HepG2 (cell line): ENCODE data around the gene MT1G. TPM values are rescaled to one million over a fixed set of nuclear protein-coding genes. Genes with fewer than 3 reads are reported as not detected.
A peak's percentile ranks its signal among the peaks of the same experiment; 100 is the strongest.

ENCODE experiments used
- CENPX ChIP-seq: sonication (generic); formaldehyde crosslinking; IDR thresholded peaks from 2 replicates; pipeline ENCODE4 v1.9.0; 2021; ENCODE audit warnings: mild to moderate bottlenecking, missing genetic modification reagents, moderate library complexity
- JUNB ChIP-seq: sonication (generic); formaldehyde crosslinking; IDR thresholded peaks from 2 replicates; pipeline ENCODE4 v1.8.0; 2022; ENCODE audit warnings: missing genetic modification reagents, mild to moderate bottlenecking, borderline replicate concordance
- NR1H2 ChIP-seq: sonication (generic); formaldehyde crosslinking; IDR thresholded peaks from 2 replicates; pipeline ENCODE4 v1.8.1; 2022; ENCODE audit warnings: low read depth, missing genetic modification reagents, borderline replicate concordance
- NR2F6 ChIP-seq, 2 experiments: IDR thresholded peaks; 2 replicates each; pipeline ENCODE4 v1.6.1; 2016; ENCODE audit warnings: antibody characterized with exemption in 1 of 2, mild to moderate bottlenecking in 1 of 2
- PLSCR1 ChIP-seq: sonication (generic); formaldehyde crosslinking; IDR thresholded peaks from 2 replicates; pipeline ENCODE4 v1.5.0; 2020; ENCODE audit warnings: missing genetic modification reagents, mild to moderate bottlenecking, borderline replicate concordance
- SP4 ChIP-seq: sonication (generic); formaldehyde crosslinking; IDR thresholded peaks from 2 replicates; pipeline ENCODE4 v1.8.1; 2023; ENCODE audit warnings: mild to moderate bottlenecking, missing genetic modification reagents
- ZNF234 ChIP-seq: sonication (generic); formaldehyde crosslinking; conservative IDR thresholded peaks from 2 replicates; pipeline ENCODE4 v1.5.1; 2020; ENCODE audit warnings: mild to moderate bottlenecking, missing genetic modification reagents
- ZNF235 ChIP-seq: sonication (generic); formaldehyde crosslinking; IDR thresholded peaks from 2 replicates; pipeline ENCODE4 v1.8.1; 2023; ENCODE audit warnings: mild to moderate bottlenecking, missing genetic modification reagents, borderline replicate concordance
- ZNF264 ChIP-seq: sonication (generic); formaldehyde crosslinking; IDR thresholded peaks from 2 replicates; pipeline ENCODE4 v1.4.0; 2020; ENCODE audit warnings: missing genetic modification reagents
- ZNF350 ChIP-seq: sonication (generic); formaldehyde crosslinking; IDR thresholded peaks from 2 replicates; pipeline ENCODE4 v1.4.0; 2020; ENCODE audit warnings: mild to moderate bottlenecking, low read depth, missing genetic modification reagents, borderline replicate concordance
- ZNF567 ChIP-seq: sonication (generic); formaldehyde crosslinking; IDR thresholded peaks from 2 replicates; pipeline ENCODE4 v1.8.1; 2023; ENCODE audit warnings: mild to moderate bottlenecking, missing genetic modification reagents, borderline replicate concordance
- ZNF841 ChIP-seq: sonication (generic); formaldehyde crosslinking; IDR thresholded peaks from 2 replicates; pipeline ENCODE4 v1.8.1; 2023; ENCODE audit warnings: missing genetic modification reagents, borderline replicate concordance
- polyA plus RNA-seq, 8 experiments: library from polyadenylated mRNA; depleted of rRNA in 3 of 8; stranded (reverse) in 7 of 8; unstranded in 1 of 8; fragments of >200 nt; fragmentation: Illumina TruSeq in 4 of 8; extraction: Trizol in 4 of 8; gene quantifications; 2 replicates each; pipeline versions ENCODE4 v1.2.1 to v1.2.3, GENCODE V29; 2011 to 2016; ENCODE audit warnings: low read depth in 4 of 8, missing spikeins in 1 of 8, mixed read lengths in 1 of 8; ENCODE audit not compliant: insufficient read depth in 1 of 8
- total RNA-seq, 5 experiments: library from RNA; depleted of rRNA; stranded (reverse); fragments of >200 nt; fragmentation: Illumina TruSeq; extraction: Trizol; gene quantifications; 2 replicates each; pipeline ENCODE4 v1.2.3, GENCODE V29; 2016; ENCODE audit warnings: low read depth in 1 of 5
- TF ChIP-seq, protein P1 (sequence below): sonication (generic); formaldehyde crosslinking; IDR thresholded peaks from 2 replicates; pipeline ENCODE4 v1.4.0; 2020; ENCODE audit warnings: missing genetic modification reagents
- TF ChIP-seq, protein P2 (sequence below): sonication (generic); formaldehyde crosslinking; IDR thresholded peaks from 2 replicates; pipeline ENCODE4 v1.4.0; 2020; ENCODE audit warnings: missing genetic modification reagents, borderline replicate concordance

The MT1G gene
- total and polyA plus RNA-seq, 2 of the 13 experiments (the other 11 are each of a cell fraction or from before 2014, with no cell fraction given): 3.6 to 377 TPM

DNA sequence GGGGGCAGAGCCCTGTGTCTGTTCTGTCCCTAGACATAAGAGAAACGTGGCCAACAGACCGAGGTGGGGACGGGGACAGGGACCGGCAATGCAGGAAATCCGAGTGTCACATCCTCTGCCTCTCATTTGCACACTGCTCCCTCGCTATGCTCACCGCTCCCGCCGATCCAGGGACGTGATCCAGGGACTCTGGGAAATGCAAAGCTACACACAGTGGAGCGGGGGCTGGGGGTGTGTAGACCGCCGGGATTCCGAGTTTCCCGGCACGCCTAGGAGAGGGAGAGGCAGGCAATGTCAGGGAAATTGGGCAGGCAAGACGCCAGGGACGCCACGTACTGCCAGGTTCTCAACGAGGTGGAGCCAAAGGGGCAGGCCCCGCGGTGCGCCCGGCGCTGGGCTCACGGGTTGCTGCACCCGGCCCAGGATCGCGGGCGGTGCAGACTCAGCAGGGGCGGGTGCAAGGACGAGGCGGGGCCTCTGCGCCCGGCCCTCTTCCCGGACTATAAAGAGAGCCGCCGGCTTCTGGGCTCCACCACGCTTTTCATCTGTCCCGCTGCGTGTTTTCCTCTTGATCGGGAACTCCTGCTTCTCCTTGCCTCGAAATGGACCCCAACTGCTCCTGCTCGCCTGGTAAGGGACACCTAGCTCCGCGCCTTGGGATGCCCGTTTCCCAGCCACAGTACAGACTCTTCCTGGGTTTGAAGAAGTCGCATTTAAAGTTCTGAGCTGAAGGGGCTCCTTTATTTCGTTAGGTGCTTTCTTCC is 14.3 kb upstream of the MT1G start, which contains the start of gene MT1X (continued):
- TF ChIP-seq, protein P1, sequence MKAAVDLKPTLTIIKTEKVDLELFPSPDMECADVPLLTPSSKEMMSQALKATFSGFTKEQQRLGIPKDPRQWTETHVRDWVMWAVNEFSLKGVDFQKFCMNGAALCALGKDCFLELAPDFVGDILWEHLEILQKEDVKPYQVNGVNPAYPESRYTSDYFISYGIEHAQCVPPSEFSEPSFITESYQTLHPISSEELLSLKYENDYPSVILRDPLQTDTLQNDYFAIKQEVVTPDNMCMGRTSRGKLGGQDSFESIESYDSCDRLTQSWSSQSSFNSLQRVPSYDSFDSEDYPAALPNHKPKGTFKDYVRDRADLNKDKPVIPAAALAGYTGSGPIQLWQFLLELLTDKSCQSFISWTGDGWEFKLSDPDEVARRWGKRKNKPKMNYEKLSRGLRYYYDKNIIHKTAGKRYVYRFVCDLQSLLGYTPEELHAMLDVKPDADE (CRISPR knock-in tag): no peak
- TF ChIP-seq SP4 (peak; percentile 58), PLSCR1 (no peak), ZNF841 (CRISPR knock-in tag) (no peak), ZNF234 (no peak), ZNF264 (CRISPR knock-in tag) (0 out of 2 replicates have a peak, but pooled peaks have one; percentile 53), ZNF235 (CRISPR knock-in tag) (peak; percentile 75; the same call in 1 of the 2 replicates), JUNB (CRISPR knock-in tag) (no peak), CENPX (CRISPR knock-in tag) (no peak), NR2F6 (IDR thresholded peaks at IDR 0.05) (no peak), NR2F6 (CRISPR knock-in tag; IDR thresholded peaks at IDR 0.05) (peak; percentile 13; the same call in 1 of the 2 replicates), ZNF567 (CRISPR knock-in tag) (peak; percentile 44; the same call in 1 of the 2 replicates), ZNF350 (CRISPR knock-in tag) (peak; percentile 71), NR1H2 (CRISPR knock-in tag) (no peak)
- TF ChIP-seq, protein P2, sequence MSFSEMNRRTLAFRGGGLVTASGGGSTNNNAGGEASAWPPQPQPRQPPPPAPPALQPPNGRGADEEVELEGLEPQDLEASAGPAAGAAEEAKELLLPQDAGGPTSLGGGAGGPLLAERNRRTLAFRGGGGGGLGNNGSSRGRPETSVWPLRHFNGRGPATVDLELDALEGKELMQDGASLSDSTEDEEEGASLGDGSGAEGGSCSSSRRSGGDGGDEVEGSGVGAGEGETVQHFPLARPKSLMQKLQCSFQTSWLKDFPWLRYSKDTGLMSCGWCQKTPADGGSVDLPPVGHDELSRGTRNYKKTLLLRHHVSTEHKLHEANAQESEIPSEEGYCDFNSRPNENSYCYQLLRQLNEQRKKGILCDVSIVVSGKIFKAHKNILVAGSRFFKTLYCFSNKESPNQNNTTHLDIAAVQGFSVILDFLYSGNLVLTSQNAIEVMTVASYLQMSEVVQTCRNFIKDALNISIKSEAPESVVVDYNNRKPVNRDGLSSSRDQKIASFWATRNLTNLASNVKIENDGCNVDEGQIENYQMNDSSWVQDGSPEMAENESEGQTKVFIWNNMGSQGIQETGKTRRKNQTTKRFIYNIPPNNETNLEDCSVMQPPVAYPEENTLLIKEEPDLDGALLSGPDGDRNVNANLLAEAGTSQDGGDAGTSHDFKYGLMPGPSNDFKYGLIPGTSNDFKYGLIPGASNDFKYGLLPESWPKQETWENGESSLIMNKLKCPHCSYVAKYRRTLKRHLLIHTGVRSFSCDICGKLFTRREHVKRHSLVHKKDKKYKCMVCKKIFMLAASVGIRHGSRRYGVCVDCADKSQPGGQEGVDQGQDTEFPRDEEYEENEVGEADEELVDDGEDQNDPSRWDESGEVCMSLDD (CRISPR knock-in tag): no peak
